Measurements from ENCODE around the gene IL1RAPL1. TPM values are rescaled to one million over a fixed set of nuclear protein-coding genes. Genes with fewer than 3 reads are reported as not detected.
A peak's percentile ranks its signal among the peaks of the same experiment; 100 is the strongest.

The IL1RAPL1 gene
- total and polyA plus RNA-seq, 8 donors: 0.60 to 1.4 (median 0.95) TPM; not detected in 2

- Histone ChIP-seq H3K4me1 (no peaks in the 10 kb centered on the region), H3K36me3 (no peaks in the 10 kb centered on the region), H3K4me3 (no peak overlapping the region), H3K27me3 (no peaks in the 10 kb centered on the region), H3K27ac (no peak overlapping the region), H3K9me3 (no peaks in the 10 kb centered on the region)
- no peak for TF ChIP-seq CTCF (IDR thresholded peaks at IDR 0.05)
- peak; percentile 78 for ATAC-seq
- intact Hi-C loops (cut with DNase I): no loop called here
- peak in 1 of 4 donors; percentile 3 for DNase-seq
These were observed 832.7 kb downstream of the IL1RAPL1 start for GRCh38 chrX:29419774-29420553.

- ATAC-seq (no peak), DNase-seq (no peak)
- no peaks in the 10 kb centered on the region for H3K27me3 ChIP-seq
- H3K4me1 ChIP-seq: no peaks in the 10 kb centered on the region
- H3K36me3 ChIP-seq: no peaks in the 10 kb centered on the region
- intact Hi-C loops (cut with DNase I): no loop called here
- H3K4me3 ChIP-seq: no peak overlapping the region
- H3K9me3 ChIP-seq: no peaks in the 10 kb centered on the region
- no peak for TF ChIP-seq CTCF (IDR thresholded peaks at IDR 0.05)
- H3K27ac ChIP-seq: no peak overlapping the region
These were observed 834.8 kb downstream of the IL1RAPL1 start for GRCh38 chrX:29422034-29422433.

GRCh38 chrX:29431895-29432294, 844.6 kb downstream of the IL1RAPL1 start:
- H3K27ac ChIP-seq: no peak overlapping the region
- DNase-seq: no peak
- H3K9me3 ChIP-seq: peaks cover 0 to 2% of the 10 kb centered on the region in 2 donors
- no peak for ATAC-seq
- no peaks in the 10 kb centered on the region for H3K27me3 ChIP-seq
- intact Hi-C loops (cut with DNase I): no loop called here
- TF ChIP-seq CTCF (IDR thresholded peaks at IDR 0.05): no peak
- H3K36me3 ChIP-seq: no peaks in the 10 kb centered on the region
- H3K4me1 ChIP-seq: no peaks in the 10 kb centered on the region
- no peak overlapping the region for H3K4me3 ChIP-seq

GRCh38 chrX:29432534-29432933, 845.3 kb downstream of the IL1RAPL1 start:
- no peak for DNase-seq
- H3K4me3 ChIP-seq: no peak overlapping the region
- no peak for ATAC-seq
- H3K4me1 ChIP-seq: no peaks in the 10 kb centered on the region
- peaks cover 0 to 2% of the 10 kb centered on the region in 2 donors for H3K9me3 ChIP-seq
- H3K36me3 ChIP-seq: no peaks in the 10 kb centered on the region
- no peaks in the 10 kb centered on the region for H3K27me3 ChIP-seq
- H3K27ac ChIP-seq: no peak overlapping the region
- intact Hi-C loops (cut with DNase I): no loop called here
- no peak for TF ChIP-seq CTCF (IDR thresholded peaks at IDR 0.05)

GRCh38 chrX:29434939-29435338, 847.7 kb downstream of the IL1RAPL1 start:
- no peak for TF ChIP-seq CTCF (IDR thresholded peaks at IDR 0.05)
- H3K27me3 ChIP-seq: no peaks in the 10 kb centered on the region
- ATAC-seq: no peak
- peaks cover 0 to 2% of the 10 kb centered on the region in 2 donors for H3K9me3 ChIP-seq
- no peak overlapping the region for H3K27ac ChIP-seq
- DNase-seq: no peak
- H3K36me3 ChIP-seq: no peaks in the 10 kb centered on the region
- no peak overlapping the region for H3K4me3 ChIP-seq
- intact Hi-C loops (cut with DNase I): no loop called here
- H3K4me1 ChIP-seq: no peaks in the 10 kb centered on the region
